Measurements from ENCODE around the gene SAMD3.

DNA sequence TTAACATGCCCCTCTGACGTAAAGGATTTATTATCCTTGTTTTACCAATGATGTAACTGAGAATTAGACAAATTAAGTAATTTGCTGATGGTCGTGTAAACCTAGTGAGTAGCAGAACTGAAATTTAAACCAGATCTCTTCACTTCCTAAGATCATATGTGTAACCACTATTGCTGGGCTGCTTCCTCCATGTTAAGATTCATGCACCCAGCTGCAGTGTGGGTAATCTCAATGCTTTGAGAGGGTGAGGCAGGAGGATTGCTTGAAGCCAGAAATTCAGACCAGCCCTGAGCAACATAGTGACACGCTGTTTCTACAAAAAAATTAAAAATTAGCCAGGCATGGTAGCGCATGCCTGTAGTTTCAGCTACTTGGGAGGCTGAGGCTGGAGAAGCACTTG, 106.5 kb downstream of the SAMD3 start:
- TF ChIP-seq, protein P1, sequence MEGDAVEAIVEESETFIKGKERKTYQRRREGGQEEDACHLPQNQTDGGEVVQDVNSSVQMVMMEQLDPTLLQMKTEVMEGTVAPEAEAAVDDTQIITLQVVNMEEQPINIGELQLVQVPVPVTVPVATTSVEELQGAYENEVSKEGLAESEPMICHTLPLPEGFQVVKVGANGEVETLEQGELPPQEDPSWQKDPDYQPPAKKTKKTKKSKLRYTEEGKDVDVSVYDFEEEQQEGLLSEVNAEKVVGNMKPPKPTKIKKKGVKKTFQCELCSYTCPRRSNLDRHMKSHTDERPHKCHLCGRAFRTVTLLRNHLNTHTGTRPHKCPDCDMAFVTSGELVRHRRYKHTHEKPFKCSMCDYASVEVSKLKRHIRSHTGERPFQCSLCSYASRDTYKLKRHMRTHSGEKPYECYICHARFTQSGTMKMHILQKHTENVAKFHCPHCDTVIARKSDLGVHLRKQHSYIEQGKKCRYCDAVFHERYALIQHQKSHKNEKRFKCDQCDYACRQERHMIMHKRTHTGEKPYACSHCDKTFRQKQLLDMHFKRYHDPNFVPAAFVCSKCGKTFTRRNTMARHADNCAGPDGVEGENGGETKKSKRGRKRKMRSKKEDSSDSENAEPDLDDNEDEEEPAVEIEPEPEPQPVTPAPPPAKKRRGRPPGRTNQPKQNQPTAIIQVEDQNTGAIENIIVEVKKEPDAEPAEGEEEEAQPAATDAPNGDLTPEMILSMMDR (IDR thresholded peaks at IDR 0.05; ENCODE audit: low read depth, low read length), result no peak
- TF ChIP-seq EZH2phosphoT487 (IDR thresholded peaks at IDR 0.05; ENCODE audit: low read depth), result no peak
